Smooth muscle cell (in vitro differentiated cells): ENCODE results near the gene HMGCS1. TPM values are rescaled to one million over a fixed set of nuclear protein-coding genes. Genes with fewer than 3 reads are reported as not detected.

Source experiments
- DNase-seq: peaks from one replicate; lab custom pipeline; 2025; ENCODE audit not compliant: unreplicated experiment; lab: John Stamatoyannopoulos, UW
- H2AFZ ChIP-seq: fragments of 200-600 bp; sonication (generic); 2 replicates; pipeline ENCODE4 v1.6.0; 2016; ENCODE audit warnings: antibody characterized with exemption, low read depth, mild to moderate bottlenecking
- H3F3A ChIP-seq: fragments of 200-600 bp; sonication (generic); 2 replicates; pipeline ENCODE4 v1.6.0; 2017; ENCODE audit warnings: antibody characterized with exemption, low read depth
- H3K27ac ChIP-seq: fragments of 200-600 bp; sonication (generic); 2 replicates; pipeline ENCODE4 v1.5.1; 2016; ENCODE audit warnings: low read depth, mild to moderate bottlenecking
- H3K27me3 ChIP-seq: fragments of 200-600 bp; sonication (generic); 2 replicates; pipeline ENCODE4 v1.6.1; 2016; ENCODE audit warnings: low read depth, mild to moderate bottlenecking
- H3K36me3 ChIP-seq: fragments of 200-600 bp; sonication (generic); 2 replicates; pipeline ENCODE4 v1.5.1; 2016; ENCODE audit warnings: low read depth
- H3K4me1 ChIP-seq: fragments of 200-600 bp; sonication (generic); 2 replicates; pipeline ENCODE4 v1.5.1; 2016; ENCODE audit warnings: low read depth
- H3K4me2 ChIP-seq: fragments of 200-600 bp; sonication (generic); 2 replicates; pipeline ENCODE4 v1.6.0; 2016; ENCODE audit warnings: mild to moderate bottlenecking
- H3K4me3 ChIP-seq: fragments of 200-600 bp; sonication (generic); 2 replicates; pipeline ENCODE4 v1.5.1; 2016; ENCODE audit warnings: mild to moderate bottlenecking
- H3K79me2 ChIP-seq: fragments of 200-600 bp; sonication (generic); 2 replicates; pipeline ENCODE4 v1.6.0; 2016; ENCODE audit warnings: low read depth, mild to moderate bottlenecking
- H3K9ac ChIP-seq: fragments of 200-600 bp; sonication (generic); 2 replicates; pipeline ENCODE4 v1.6.0; 2016; ENCODE audit warnings: low read depth
- H3K9me3 ChIP-seq: fragments of 200-600 bp; sonication (generic); replicated peaks from 2 replicates; pipeline ENCODE4 v1.5.1; 2016; ENCODE audit warnings: low read depth
- H4K20me1 ChIP-seq: fragments of 200-600 bp; sonication (generic); 2 replicates; pipeline ENCODE4 v1.6.0; 2016; ENCODE audit warnings: low read depth
- WGBS: methylation state at CpG from one replicate; pipeline ENCODE4 v1.1.7; 2016; ENCODE audit warnings: low lambda C conversion rate; 5-methylcytosine and 5-hydroxymethylcytosine counted together
- polyA plus RNA-seq: library from polyadenylated mRNA; unstranded; fragments of >200 nt; fragmentation: Nextera tagmentation; extraction: Ambion mirVana; gene quantifications from 2 replicates; pipeline ENCODE4 v1.2.1, GENCODE V29; 2016
- total RNA-seq: library from RNA; depleted of rRNA; stranded (reverse); fragments of >200 nt; gene quantifications from 2 replicates; pipeline ENCODE4 v1.2.3, GENCODE V29; 2014
- TF ChIP-seq, protein P1 (sequence below): fragments of 200-600 bp; sonication (generic); IDR thresholded peaks from 2 replicates; pipeline ENCODE4 v1.5.1; 2017; ENCODE audit warnings: borderline replicate concordance, mild to moderate bottlenecking, antibody characterized with exemption; ENCODE audit not compliant: insufficient read depth, poor library complexity, severe bottlenecking

HMGCS1 gene
- total and polyA plus RNA-seq, 2 experiments from 2014 or later: 51.8 to 94.0 TPM

GRCh38 chr5:43255704-43256103, 57.5 kb downstream of the HMGCS1 start:
- TF ChIP-seq, protein P1, sequence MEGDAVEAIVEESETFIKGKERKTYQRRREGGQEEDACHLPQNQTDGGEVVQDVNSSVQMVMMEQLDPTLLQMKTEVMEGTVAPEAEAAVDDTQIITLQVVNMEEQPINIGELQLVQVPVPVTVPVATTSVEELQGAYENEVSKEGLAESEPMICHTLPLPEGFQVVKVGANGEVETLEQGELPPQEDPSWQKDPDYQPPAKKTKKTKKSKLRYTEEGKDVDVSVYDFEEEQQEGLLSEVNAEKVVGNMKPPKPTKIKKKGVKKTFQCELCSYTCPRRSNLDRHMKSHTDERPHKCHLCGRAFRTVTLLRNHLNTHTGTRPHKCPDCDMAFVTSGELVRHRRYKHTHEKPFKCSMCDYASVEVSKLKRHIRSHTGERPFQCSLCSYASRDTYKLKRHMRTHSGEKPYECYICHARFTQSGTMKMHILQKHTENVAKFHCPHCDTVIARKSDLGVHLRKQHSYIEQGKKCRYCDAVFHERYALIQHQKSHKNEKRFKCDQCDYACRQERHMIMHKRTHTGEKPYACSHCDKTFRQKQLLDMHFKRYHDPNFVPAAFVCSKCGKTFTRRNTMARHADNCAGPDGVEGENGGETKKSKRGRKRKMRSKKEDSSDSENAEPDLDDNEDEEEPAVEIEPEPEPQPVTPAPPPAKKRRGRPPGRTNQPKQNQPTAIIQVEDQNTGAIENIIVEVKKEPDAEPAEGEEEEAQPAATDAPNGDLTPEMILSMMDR: no peak
- no peaks in the 10 kb centered on the region for H3F3A ChIP-seq
- no peak overlapping the region for H2AFZ ChIP-seq
- H3K27ac ChIP-seq: no peak overlapping the region
- H3K4me2 ChIP-seq: no peak overlapping the region
- no peaks in the 10 kb centered on the region for H3K4me1 ChIP-seq
- H4K20me1 ChIP-seq: no peaks in the 10 kb centered on the region
- H3K27me3 ChIP-seq: no peaks in the 10 kb centered on the region
- no peaks in the 10 kb centered on the region for H3K36me3 ChIP-seq
- no peak overlapping the region for H3K9ac ChIP-seq
- H3K79me2 ChIP-seq: no peaks in the 10 kb centered on the region
- DNase-seq: no peak
- H3K4me3 ChIP-seq: no peak overlapping the region
- H3K9me3 ChIP-seq: no peaks in the 10 kb centered on the region
- 72% methylated on average over 2 of the region's 2 CpGs for WGBS

DNA sequence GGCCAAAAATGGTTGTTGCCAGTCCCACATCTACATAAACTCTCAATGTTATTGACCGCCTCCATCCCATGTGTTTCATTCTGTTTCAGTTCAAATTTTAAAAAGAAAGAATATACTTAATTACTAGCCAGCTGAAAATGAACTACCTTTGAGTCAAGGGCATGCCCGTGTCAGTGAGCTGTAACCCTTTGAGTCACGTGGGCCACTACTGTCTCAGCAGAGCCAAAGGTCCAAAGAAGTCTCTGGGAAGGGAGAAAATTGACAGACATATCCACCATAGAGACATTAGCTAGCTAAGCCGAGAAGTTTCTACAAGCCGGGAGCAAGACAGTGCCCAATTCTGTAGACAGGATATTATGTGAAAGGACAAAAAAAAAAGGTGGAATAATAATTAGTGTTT, 61.5 kb downstream of the HMGCS1 start:
- no peaks in the 10 kb centered on the region for H3K4me1 ChIP-seq
- no peak overlapping the region for H3K4me2 ChIP-seq
- H3K27ac ChIP-seq: no peak overlapping the region
- H3K9ac ChIP-seq: no peak overlapping the region
- no peaks in the 10 kb centered on the region for H3F3A ChIP-seq
- no peaks in the 10 kb centered on the region for H3K27me3 ChIP-seq
- H3K9me3 ChIP-seq: no peaks in the 10 kb centered on the region
- H2AFZ ChIP-seq: no peak overlapping the region
- DNase-seq: no peak
- H3K4me3 ChIP-seq: no peak overlapping the region
- no peaks in the 10 kb centered on the region for H3K36me3 ChIP-seq
- no peaks in the 10 kb centered on the region for H4K20me1 ChIP-seq
- no peaks in the 10 kb centered on the region for H3K79me2 ChIP-seq
- 84% methylated on average over 5 of the region's 5 CpGs for WGBS
- TF ChIP-seq, protein P1: no peak

DNA sequence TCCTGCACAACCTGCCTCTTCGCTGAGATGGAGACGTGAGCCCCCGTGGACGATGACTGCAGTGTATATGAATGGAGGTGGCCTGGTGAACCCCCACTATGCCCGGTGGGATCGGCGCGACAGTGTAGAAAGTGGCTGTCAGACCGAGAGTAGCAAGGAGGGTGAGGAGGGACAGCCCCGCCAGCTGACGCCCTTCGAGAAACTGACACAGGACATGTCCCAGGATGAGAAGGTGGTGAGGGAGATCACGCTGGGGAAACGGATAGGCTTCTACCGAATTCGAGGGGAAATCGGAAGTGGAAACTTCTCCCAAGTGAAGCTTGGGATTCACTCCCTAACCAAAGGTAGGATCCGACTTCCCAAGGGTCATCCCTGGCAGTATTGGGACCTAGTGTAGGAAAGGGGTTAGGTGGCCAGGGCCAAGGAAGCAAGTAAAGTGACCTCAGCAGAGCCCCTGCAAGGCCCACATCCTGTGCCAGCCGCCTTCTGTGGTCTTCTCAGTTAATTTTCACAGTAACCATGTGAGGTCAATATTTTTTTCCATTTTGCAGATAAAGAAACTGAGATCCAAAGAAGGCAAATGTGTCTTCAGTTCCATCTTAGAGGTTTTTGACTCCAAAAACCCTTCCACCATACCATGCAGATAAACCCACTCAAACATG, 67.4 kb downstream of the HMGCS1 start:
- Histone ChIP-seq H2AFZ (no peak overlapping the region), H3K4me2 (no peak overlapping the region), H3K27me3 (peaks cover 5% of the 10 kb centered on the region), H3K4me3 (no peak overlapping the region), H3K36me3 (no peaks in the 10 kb centered on the region), H3K9me3 (no peaks in the 10 kb centered on the region), H4K20me1 (no peaks in the 10 kb centered on the region), H3K27ac (no peak overlapping the region), H3K79me2 (no peaks in the 10 kb centered on the region), H3K9ac (no peak overlapping the region), H3F3A (no peaks in the 10 kb centered on the region), H3K4me1 (peaks cover 5% of the 10 kb centered on the region)
- no peak for DNase-seq
- TF ChIP-seq, protein P1: no peak
- 93% methylated on average over 19 of the region's 19 CpGs for WGBS
